Naive thymus-derived CD8-positive, alpha-beta T cell (primary cell): Measurements from ENCODE around the gene ARID5B. TPM values are rescaled to one million over a fixed set of nuclear protein-coding genes. Genes with fewer than 3 reads are reported as not detected.

ENCODE experiments used
- ATAC-seq, 2 donors: fragments of 150-1000 bp; cut with Tn5 transposase in 1 of 2; sonication (Bioruptor Pico), chemical (Tn5 transposase) in 1 of 2; 1 replicate in 1 of 2; 2 replicates in 1 of 2; pipeline ENCODE4 v1.10.0; 2021; ENCODE audit warnings: mild to moderate bottlenecking in 2 of 2, moderate library complexity in 2 of 2
- POLR2A ChIA-PET: fragments of 350-600 bp; sonication (Branson Sonifier 250); formaldehyde crosslinking; loops from one replicate; lab custom pipeline; 2021; ENCODE audit warnings: antibody characterized with exemption; lab: Charles Lee
- DNase-seq, 10 donors: peaks; one replicate each; pipeline versions ENCODE4 v3.0.0 to v3.0.0-alpha.2; 2020 to 2022
- H3K27ac Mint-ChIP-seq, 10 donors: one replicate each; pipeline ENCODE4 v1.8.0; 2020 to 2022; ENCODE audit warnings: mild to moderate bottlenecking in 10 of 10, mixed read lengths in 10 of 10, moderate library complexity in 4 of 10, inconsistent platforms in 1 of 10
- H3K27me3 Mint-ChIP-seq, 5 donors: one replicate each; pipeline ENCODE4 v1.8.0; 2021 to 2022; ENCODE audit warnings: mixed read lengths in 5 of 5
- H3K36me3 Mint-ChIP-seq, 3 donors: one replicate each; pipeline ENCODE4 v1.8.0; 2020 to 2022; ENCODE audit warnings: mixed read lengths in 3 of 3, mild to moderate bottlenecking in 2 of 3, inconsistent platforms in 1 of 3
- H3K4me1 Mint-ChIP-seq, 4 donors: one replicate each; pipeline ENCODE4 v1.8.0; 2021 to 2022; ENCODE audit warnings: mixed read lengths in 4 of 4
- H3K4me3 Mint-ChIP-seq, 10 donors: one replicate each; pipeline ENCODE4 v1.8.0; 2020 to 2022; ENCODE audit warnings: mild to moderate bottlenecking in 10 of 10, mixed read lengths in 10 of 10, moderate library complexity in 6 of 10, inconsistent platforms in 1 of 10
- H3K9me3 Mint-ChIP-seq, 9 donors: one replicate each; pipeline ENCODE4 v1.8.0; 2020 to 2022; ENCODE audit warnings: mixed read lengths in 9 of 9, mild to moderate bottlenecking in 3 of 9, inconsistent platforms in 1 of 9, moderate library complexity in 1 of 9
- polyA plus RNA-seq, 3 donors: library from polyadenylated mRNA; unstranded; fragments of 300-500 nt; fragmentation: Illumina TruSeq; gene quantifications; one replicate each; pipeline ENCODE4 v1.2.3, GENCODE V29; 2021
- total RNA-seq, 8 experiments: library from RNA in 2 of 8; stranded (reverse) in 2 of 8; gene quantifications; one replicate each; pipeline ENCODE4 v1.2.3 and lab custom pipeline; 2021 to 2026

ARID5B gene
- total and polyA plus RNA-seq, 5 experiments from 2014 or later = 9.6 to 22.5 (median 12.6) TPM

DNA sequence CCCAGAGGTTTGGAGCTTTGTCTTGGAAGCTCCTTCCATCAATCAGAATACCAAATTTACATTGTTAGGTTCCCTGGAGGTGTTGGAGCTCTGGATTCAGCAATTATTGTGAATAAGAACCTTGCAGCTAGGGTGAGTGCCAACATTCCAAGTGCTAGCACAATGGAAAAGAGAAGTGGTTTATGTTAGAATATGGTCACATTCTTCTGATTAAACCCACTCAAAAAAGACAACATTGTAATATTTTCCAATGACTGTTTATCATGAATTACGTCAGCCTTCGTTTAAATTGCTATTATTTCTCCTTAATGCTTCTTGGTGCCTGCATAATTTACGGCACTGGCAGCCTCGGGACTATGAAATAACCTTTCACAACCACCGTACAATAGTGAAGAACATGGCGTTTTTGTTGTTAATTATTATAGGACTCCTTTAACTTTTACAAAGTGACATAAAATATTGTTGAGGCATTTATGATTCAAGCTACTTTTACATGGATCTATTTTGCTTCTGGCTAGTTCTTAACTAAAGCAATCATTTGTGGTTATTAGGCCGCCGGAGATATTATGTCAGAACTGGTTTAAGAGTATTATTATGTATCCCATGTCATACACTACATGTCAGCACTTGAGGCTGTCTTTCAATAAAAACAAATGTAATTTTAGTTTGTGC is 117.7 kb downstream of the ARID5B start:
- Mint-ChIP-seq H3K36me3 (peaks cover 0 to 11% (median 2%) of the 10 kb centered on the region in 3 donors), H3K4me1 (peaks cover 7 to 77% (median 12%) of the 10 kb centered on the region in 4 donors), H3K4me3 (no peak overlapping the region), H3K27ac (peak overlapping the region in 1 of 10 donors; percentile 75), H3K27me3 (no peaks in the 10 kb centered on the region), H3K9me3 (no peaks in the 10 kb centered on the region)
- DNase-seq (no peak), ATAC-seq (no peak)
- POLR2A ChIA-PET = no interaction called here

DNA sequence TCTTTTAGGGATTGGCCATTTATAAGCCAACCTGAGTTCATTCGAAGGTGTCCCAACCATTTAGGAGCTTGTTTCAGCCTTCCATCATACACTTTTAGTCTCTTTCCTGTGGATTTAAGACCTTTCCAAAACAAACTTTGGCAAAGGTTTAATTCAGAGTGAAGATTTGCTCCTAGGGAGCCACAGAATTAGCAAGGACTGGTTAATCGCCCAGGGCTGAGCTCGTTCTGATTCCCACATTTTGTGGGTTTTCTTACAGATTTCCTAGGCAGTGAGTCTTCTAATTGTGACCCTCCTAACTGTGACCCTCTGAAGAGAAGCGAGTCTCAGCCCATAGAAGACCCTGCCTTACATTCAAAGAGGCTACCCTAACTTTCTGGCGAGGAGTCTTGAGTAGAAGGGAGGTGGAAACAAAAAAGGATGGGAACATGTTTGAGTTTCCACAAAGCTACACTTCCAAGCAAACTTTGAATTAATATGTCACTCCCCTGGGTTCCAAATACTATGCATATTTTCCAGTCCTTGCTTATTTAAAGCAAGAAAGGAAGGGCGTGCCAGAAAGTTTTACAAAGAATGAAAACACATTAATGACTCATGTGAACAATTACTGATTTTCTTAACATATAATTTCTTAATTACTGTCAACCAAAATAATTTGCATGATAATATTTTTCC is 118.3 kb downstream of the ARID5B start:
- Mint-ChIP-seq H3K27me3 (no peaks in the 10 kb centered on the region), H3K36me3 (peaks cover 0 to 7% (median 2%) of the 10 kb centered on the region in 3 donors), H3K4me3 (no peak overlapping the region), H3K4me1 (peaks cover 4 to 80% (median 12%) of the 10 kb centered on the region in 4 donors), H3K9me3 (no peaks in the 10 kb centered on the region), H3K27ac (peak overlapping the region in 1 of 10 donors; percentile 75)
- POLR2A ChIA-PET = no interaction called here
- DNase-seq (no peak), ATAC-seq (no peak)

DNA sequence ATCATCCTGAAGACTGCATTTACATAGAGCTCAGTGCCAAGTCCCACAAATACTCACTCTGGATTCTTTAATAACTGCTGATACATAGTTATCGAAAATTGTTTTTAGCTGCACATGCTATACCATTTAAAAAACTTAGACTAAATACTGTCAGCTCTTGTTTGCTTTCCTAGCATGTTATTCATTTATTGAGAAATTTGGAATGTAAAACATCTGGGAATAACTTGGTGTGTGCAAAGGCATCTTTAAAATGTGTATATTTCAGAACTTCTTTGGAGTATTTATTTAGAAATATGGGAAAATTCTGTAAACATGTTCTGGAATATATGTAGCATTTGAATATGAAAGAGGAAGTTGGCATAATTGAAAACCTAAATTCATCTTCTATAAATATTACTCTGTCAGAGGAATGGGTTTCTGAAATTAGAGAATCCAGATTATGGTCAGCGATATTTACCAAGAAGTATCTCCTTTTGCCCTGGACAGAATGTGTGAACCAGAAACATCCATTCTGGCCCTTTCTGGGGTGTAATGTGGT is 119.7 kb downstream of the ARID5B start:
- H3K36me3 Mint-ChIP-seq = peaks cover 0 to 7% (median 2%) of the 10 kb centered on the region in 3 donors
- peak overlapping the region in 1 of 10 donors; percentile 41 for H3K27ac Mint-ChIP-seq
- H3K9me3 Mint-ChIP-seq = no peaks in the 10 kb centered on the region
- peaks cover 7 to 83% (median 12%) of the 10 kb centered on the region in 4 donors for H3K4me1 Mint-ChIP-seq
- POLR2A ChIA-PET = no interaction called here
- no peaks in the 10 kb centered on the region for H3K27me3 Mint-ChIP-seq
- ATAC-seq (no peak), DNase-seq (no peak)
- H3K4me3 Mint-ChIP-seq = no peak overlapping the region

DNA sequence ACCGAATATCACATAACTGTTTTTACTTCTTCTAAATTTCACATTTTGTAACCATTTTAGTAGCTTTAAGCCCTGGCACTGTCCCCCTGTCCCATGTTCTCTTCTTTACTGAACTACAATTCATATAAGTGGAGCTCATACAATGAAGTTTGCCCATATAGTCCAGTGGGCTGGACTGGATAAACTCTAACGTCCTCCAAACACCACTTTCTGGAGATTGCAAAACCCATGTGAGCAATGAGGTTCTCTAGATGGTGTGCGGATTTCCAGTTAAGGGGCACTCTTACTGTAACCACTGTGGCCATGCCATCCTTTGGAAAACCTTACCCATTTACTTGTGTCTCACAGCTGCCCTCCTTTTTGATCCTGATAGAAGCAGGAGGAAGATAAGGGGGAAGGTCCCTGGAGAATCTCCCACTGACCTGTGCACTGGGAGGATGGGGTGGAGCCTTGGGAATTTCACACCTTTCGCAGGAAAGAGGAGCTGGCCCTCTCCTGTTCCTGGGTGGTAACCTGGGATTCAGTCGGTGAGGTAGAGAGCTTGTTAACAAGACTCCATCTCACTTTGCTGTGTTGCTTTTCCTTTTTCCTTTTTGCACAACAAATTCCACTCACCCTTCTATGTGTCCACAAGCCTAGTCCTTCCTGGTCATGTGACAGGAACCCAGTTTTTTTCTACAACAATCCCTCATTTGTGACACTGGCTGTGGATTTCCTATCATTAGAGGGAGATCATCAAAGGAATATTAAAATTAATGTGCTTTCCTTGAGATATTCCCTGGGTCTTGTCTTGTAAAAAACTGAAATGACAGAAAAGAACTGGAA is 120.7 kb downstream of the ARID5B start:
- DNase-seq (no peak), ATAC-seq (no peak)
- Mint-ChIP-seq H3K36me3 (peaks cover 0 to 7% (median 2%) of the 10 kb centered on the region in 3 donors), H3K4me3 (no peak overlapping the region), H3K9me3 (no peaks in the 10 kb centered on the region), H3K27me3 (no peaks in the 10 kb centered on the region), H3K4me1 (peaks cover 10 to 79% (median 13%) of the 10 kb centered on the region in 4 donors), H3K27ac (peak overlapping the region in 1 of 10 donors; percentile 84)
- POLR2A ChIA-PET = no interaction called here

GRCh38 chr10:62022830-62023229 is 121.3 kb downstream of the ARID5B start:
- no peak for ATAC-seq
- Mint-ChIP-seq H3K9me3 (no peaks in the 10 kb centered on the region), H3K36me3 (peaks cover 0 to 6% (median 2%) of the 10 kb centered on the region in 3 donors), H3K27ac (peak overlapping the region in 2 of 10 donors; percentile 4 to 84), H3K27me3 (no peaks in the 10 kb centered on the region), H3K4me3 (peak overlapping the region in 1 of 10 donors; percentile 20), H3K4me1 (peaks cover 10 to 78% (median 14%) of the 10 kb centered on the region in 4 donors)
- DNase-seq = no peak
- POLR2A ChIA-PET = no interaction called here

DNA sequence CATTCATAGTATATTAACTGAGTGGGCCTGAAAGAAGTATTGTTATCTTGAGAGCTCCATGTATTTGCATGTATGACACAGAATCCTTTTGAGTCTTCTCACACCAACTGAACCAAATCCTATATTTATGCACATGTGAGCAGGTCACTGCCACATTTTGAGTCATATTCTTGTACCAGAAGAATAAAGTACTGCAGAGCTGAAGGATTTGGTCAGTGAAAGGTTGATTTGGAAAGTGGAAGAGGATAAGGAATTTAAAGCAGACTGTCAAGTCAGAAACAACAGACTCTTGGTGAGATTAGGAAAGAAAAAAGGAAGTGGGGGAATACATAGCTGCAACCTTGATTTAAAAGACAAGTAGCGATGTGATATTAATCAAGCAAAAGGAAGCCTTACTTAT is 121.8 kb downstream of the ARID5B start:
- peaks cover 10 to 79% (median 14%) of the 10 kb centered on the region in 4 donors for H3K4me1 Mint-ChIP-seq
- ATAC-seq = no peak
- no peak overlapping the region for H3K4me3 Mint-ChIP-seq
- peak overlapping the region in 3 of 10 donors; percentile 10 to 84 (median 39) for H3K27ac Mint-ChIP-seq
- no peaks in the 10 kb centered on the region for H3K9me3 Mint-ChIP-seq
- no peak for DNase-seq
- no peaks in the 10 kb centered on the region for H3K27me3 Mint-ChIP-seq
- POLR2A ChIA-PET = no interaction called here
- peaks cover 0 to 7% (median 2%) of the 10 kb centered on the region in 3 donors for H3K36me3 Mint-ChIP-seq

GRCh38 chr10:62024026-62024701 is 122.7 kb downstream of the ARID5B start:
- Mint-ChIP-seq H3K27ac (no peak overlapping the region), H3K36me3 (peaks cover 0 to 6% (median 2%) of the 10 kb centered on the region in 3 donors), H3K4me1 (peaks cover 10 to 77% (median 15%) of the 10 kb centered on the region in 4 donors), H3K4me3 (no peak overlapping the region), H3K9me3 (no peaks in the 10 kb centered on the region), H3K27me3 (no peaks in the 10 kb centered on the region)
- no peak for DNase-seq
- ATAC-seq = no peak
- POLR2A ChIA-PET = no interaction called here

DNA sequence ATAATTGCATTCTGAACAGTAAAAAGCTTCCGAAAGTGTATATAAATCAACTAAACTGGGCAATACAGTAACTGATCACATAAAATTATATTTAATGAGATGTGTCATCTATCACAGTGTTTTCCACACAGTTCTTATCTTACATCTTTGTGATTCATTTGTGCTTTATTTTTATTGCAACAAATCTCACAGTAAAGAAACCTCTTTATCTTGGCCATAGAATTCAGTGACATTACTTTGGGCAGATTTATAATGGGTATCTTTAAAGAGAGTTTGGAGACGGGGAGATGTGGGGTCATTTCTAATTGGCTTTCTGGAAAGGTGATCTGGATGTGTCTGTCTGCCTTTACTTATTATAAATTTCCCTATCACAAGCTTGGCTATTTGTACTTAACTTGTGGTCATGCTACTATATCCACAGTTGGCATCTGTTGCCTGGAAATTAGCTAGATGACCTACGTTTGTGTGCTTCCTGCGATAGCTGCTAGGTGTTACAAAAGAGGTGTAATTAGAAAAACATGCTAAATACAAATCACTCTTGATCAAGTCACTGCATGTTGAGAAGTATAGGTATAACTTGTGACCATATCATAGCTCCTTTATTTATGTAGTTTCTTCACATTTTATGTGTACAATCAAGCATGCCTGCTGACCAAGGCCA is 123.8 kb downstream of the ARID5B start:
- Mint-ChIP-seq H3K36me3 (peaks cover 0 to 6% (median 2%) of the 10 kb centered on the region in 3 donors), H3K4me1 (peaks cover 10 to 75% (median 12%) of the 10 kb centered on the region in 4 donors), H3K27me3 (no peaks in the 10 kb centered on the region), H3K27ac (no peak overlapping the region), H3K9me3 (no peaks in the 10 kb centered on the region), H3K4me3 (no peak overlapping the region)
- no peak for DNase-seq
- no peak for ATAC-seq
- POLR2A ChIA-PET = interaction anchor here (0.5 to 0.6 kb wide), 2 partner anchors 29 to 101 kb away, joined by 4 to 5 read pairs; no protein-coding TSS in a partner anchor

DNA sequence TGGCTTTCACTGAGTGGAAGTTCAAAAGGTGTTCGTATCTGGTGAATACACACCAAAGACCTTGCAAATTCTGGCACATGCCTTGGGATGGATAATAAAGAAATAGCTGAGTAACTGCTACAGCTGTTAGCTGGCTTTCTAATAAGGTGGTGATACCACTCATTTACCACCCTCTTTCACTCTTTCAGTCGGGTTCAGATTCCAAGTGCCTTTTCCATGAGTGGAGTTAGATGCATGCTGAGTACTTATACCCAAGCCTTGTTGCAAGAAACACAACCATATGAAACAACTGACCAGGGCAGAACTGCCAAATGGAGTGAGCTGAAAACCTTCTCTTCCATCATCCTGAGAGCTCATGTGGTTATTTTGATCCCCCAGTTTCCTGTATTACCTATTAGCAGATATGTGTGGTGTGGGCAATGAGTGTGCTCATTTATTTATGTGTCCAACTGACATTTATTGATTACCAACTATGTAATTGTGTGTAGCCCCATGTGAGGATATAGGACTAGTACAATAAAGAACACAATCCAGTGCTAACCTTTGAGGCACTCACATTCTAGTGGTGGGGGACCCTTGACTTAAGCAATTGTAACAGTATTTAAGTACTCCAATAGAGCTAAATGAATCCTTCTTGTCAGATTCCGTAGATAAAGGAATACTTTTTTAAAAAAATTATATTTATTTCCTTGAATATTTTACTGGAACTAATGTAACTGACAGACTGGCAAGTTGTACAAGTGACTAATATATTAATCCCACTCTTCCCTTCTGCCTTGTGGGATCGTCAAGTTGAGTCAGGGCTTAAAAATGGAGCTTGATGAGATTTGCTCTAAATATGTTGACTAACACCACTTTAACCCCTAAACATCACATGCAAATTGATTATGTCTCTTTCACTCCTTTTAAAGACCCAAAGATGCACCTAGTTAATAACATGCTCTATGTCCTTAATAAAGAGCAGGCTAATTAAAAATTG is 124.7 kb downstream of the ARID5B start:
- no peak overlapping the region for H3K4me3 Mint-ChIP-seq
- H3K4me1 Mint-ChIP-seq = peaks cover 6 to 77% (median 14%) of the 10 kb centered on the region in 4 donors
- H3K27me3 Mint-ChIP-seq = no peaks in the 10 kb centered on the region
- no peak for ATAC-seq
- no peaks in the 10 kb centered on the region for H3K9me3 Mint-ChIP-seq
- POLR2A ChIA-PET = interaction anchor here (0.5 kb wide), 1 partner anchor 28 kb away, joined by 5 read pairs; no protein-coding TSS in a partner anchor
- peak overlapping the region in 1 of 10 donors; percentile 39 for H3K27ac Mint-ChIP-seq
- no peak for DNase-seq
- H3K36me3 Mint-ChIP-seq = peaks cover 0 to 6% (median 2%) of the 10 kb centered on the region in 3 donors

DNA sequence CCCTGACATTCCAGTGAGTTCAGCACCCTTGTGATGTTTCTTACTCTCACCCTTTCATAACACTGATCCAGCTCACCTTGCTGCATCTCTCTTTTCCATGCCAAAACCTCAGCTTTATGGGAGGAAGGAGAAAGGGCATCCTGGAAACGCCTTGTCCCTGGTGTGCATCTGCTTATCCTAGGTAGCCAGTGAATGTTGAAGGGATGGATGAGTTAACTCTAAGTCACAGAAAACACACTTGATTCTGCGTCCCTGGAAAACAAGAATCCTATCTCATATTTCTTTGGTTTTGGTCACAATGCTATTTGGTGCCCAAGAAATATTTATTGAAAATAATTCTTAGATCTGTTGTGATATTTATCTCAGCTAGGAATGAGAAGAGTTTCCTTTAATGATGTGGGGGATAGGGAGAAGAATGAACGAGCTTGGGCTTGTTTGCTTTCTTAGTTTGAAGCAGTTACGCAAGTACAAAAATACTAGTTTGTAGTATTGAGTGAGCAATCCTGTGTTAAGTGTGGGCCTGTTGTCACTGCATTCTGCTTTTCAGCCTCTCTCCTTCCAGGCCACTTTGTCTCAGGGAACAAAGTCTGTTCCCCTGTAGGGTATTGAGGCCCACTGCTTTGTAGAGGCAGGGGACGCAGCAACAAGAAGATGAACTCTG is 126.5 kb downstream of the ARID5B start:
- Mint-ChIP-seq H3K4me3 (no peak overlapping the region), H3K27me3 (no peaks in the 10 kb centered on the region), H3K9me3 (no peaks in the 10 kb centered on the region), H3K36me3 (peaks cover 0 to 6% (median 0%) of the 10 kb centered on the region in 3 donors), H3K27ac (peak overlapping the region in 2 of 10 donors; percentile 45 to 58), H3K4me1 (peaks cover 3 to 77% (median 16%) of the 10 kb centered on the region in 4 donors)
- ATAC-seq (no peak), DNase-seq (no peak)
- POLR2A ChIA-PET = no interaction called here
